ENCODE measurements around the gene PROM2. TPM values are rescaled to one million over a fixed set of nuclear protein-coding genes. Genes with fewer than 3 reads are reported as not detected.

PROM2 gene
- total and polyA plus RNA-seq, 2 donors (not counting 3 experiments of a cell fraction or from before 2014, with no cell fraction given), result 0.39 to 0.60 TPM

- intact Hi-C loops (cut with micrococcal nuclease), result no loop called here
- H3K27ac ChIP-seq (ENCODE audit: insufficient read depth, low read depth, low read length), result no peak overlapping the region
- BruUV-seq (replicated peaks), result no TSS peak
- no peak overlapping the region for H2AFZ ChIP-seq (ENCODE audit: low read depth, low read length)
- dilution Hi-C loops (cut with MboI; ENCODE audit: extremely low pct_ligation_motif_present, low sequenced_read_pairs), result no loop called here
- ChIA-PET CTCF (interaction anchor here (1.6 kb wide), 1 partner anchor 82 kb away, joined by 6 read pairs; no protein-coding TSS in a partner anchor), POLR2A (no interaction called here)
- no peaks in the 10 kb centered on the region for H3K9me1 ChIP-seq (replicated peaks; ENCODE audit: control insufficient read depth, extremely low read depth, insufficient read depth, low read length)
- no peak for DNase-seq (ENCODE audit: low read depth, low spot score)
- no peak overlapping the region for H3K4me3 ChIP-seq (replicated peaks in 1 of 3; ENCODE audit: insufficient read depth in 1 of 3, low read depth in 1 of 3, low read length in 3 of 3)
- H3K36me3 ChIP-seq (ENCODE audit: control insufficient read depth in 2 of 2, extremely low read depth in 1 of 2, insufficient read depth in 2 of 2, low read length in 2 of 2), result no peaks in the 10 kb centered on the region
- no peaks in the 10 kb centered on the region for H3K4me1 ChIP-seq (ENCODE audit: control insufficient read depth, extremely low read depth, insufficient read depth, low read length)
- FAIRE-seq, result no peak
- no peak overlapping the region for H3K9ac ChIP-seq (replicated peaks; ENCODE audit: extremely low read depth, insufficient read depth, low read length)
- H3K27me3 ChIP-seq (ENCODE audit: control insufficient read depth in 2 of 2, insufficient read depth in 2 of 2, low read length in 2 of 2), result no peaks in the 10 kb centered on the region
- no peaks in the 10 kb centered on the region for H4K20me1 ChIP-seq (replicated peaks; ENCODE audit: control insufficient read depth, extremely low read depth, insufficient read depth, low read length)
- TF ChIP-seq, protein P1, sequence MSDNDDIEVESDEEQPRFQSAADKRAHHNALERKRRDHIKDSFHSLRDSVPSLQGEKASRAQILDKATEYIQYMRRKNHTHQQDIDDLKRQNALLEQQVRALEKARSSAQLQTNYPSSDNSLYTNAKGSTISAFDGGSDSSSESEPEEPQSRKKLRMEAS (IDR thresholded peaks at IDR 0.05; ENCODE audit: insufficient read depth, insufficient read length), result no peak
- no peak for TF ChIP-seq GATA2 (IDR thresholded peaks at IDR 0.05; ENCODE audit: insufficient read depth, insufficient read length, low read depth, low read length)
- no peak for TF ChIP-seq CTCF (IDR thresholded peaks at IDR 0.05; ENCODE audit: extremely low read depth in 1 of 2, insufficient read depth in 1 of 2, low read depth in 1 of 2, low read length in 2 of 2)
- no peak for TF ChIP-seq JUN (IDR thresholded peaks at IDR 0.05; ENCODE audit: borderline replicate concordance, insufficient read depth, insufficient read length, low read depth)
- no peak for TF ChIP-seq MYC (IDR thresholded peaks at IDR 0.05; ENCODE audit: low read depth, low read length)
- no peak for TF ChIP-seq FOS (IDR thresholded peaks at IDR 0.05; ENCODE audit: borderline replicate concordance, insufficient read depth, low read length)
- no peak for TF ChIP-seq POLR2AphosphoS5 (IDR thresholded peaks at IDR 0.05; ENCODE audit: insufficient read depth, low read depth, low read length)
- no peak for TF ChIP-seq EZH2 (IDR thresholded peaks at IDR 0.05; ENCODE audit: borderline replicate concordance, low read depth, low read length, severe bottlenecking)
- TF ChIP-seq POLR2A (IDR thresholded peaks at IDR 0.05; ENCODE audit: low read depth, low read length), result no peak
- H3K79me2 ChIP-seq (ENCODE audit: control insufficient read depth, insufficient read depth, low read length), result no peaks in the 10 kb centered on the region
- H3K9me3 ChIP-seq (replicated peaks; ENCODE audit: control insufficient read depth, insufficient read depth, low read length), result no peaks in the 10 kb centered on the region
- no peak overlapping the region for H3K4me2 ChIP-seq (ENCODE audit: insufficient read depth, low read length)
Observed at GRCh38 chr2:95313296-95314131, 39.3 kb downstream of the PROM2 start.
